Hepatocyte (in vitro differentiated cells): ENCODE measurements around the gene B4GALT4. TPM values are rescaled to one million over a fixed set of nuclear protein-coding genes. Genes with fewer than 3 reads are reported as not detected.
A peak's percentile ranks its signal among the peaks of the same experiment; 100 is the strongest.

Experiments
- DNase-seq: peaks from one replicate; pipeline ENCODE4 v3.0.0-alpha.2; 2016; ENCODE audit warnings: low spot score
- H2AFZ ChIP-seq: fragments of 200-600 bp; sonication (generic); 2 replicates; pipeline ENCODE4 v1.6.0; 2016; ENCODE audit warnings: antibody characterized with exemption, mild to moderate bottlenecking
- H3K27ac ChIP-seq: fragments of 200-600 bp; sonication (generic); 2 replicates; pipeline ENCODE4 v1.5.1; 2016; ENCODE audit warnings: mild to moderate bottlenecking
- H3K27me3 ChIP-seq: fragments of 200-600 bp; sonication (generic); 2 replicates; pipeline ENCODE4 v1.6.1; 2016
- H3K36me3 ChIP-seq: fragments of 200-600 bp; sonication (generic); replicated peaks from 2 replicates; pipeline ENCODE4 v1.5.1; 2016; ENCODE audit warnings: low read depth; ENCODE audit not compliant: insufficient read depth
- H3K4me1 ChIP-seq: fragments of 200-600 bp; sonication (generic); 2 replicates; pipeline ENCODE4 v1.5.1; 2016; ENCODE audit warnings: mild to moderate bottlenecking, moderate library complexity; ENCODE audit not compliant: insufficient read depth
- H3K4me2 ChIP-seq: fragments of 200-600 bp; sonication (generic); 2 replicates; pipeline ENCODE4 v1.6.0; 2016
- H3K4me3 ChIP-seq: fragments of 200-600 bp; sonication (generic); 2 replicates; pipeline ENCODE4 v1.5.1; 2016; ENCODE audit warnings: mild to moderate bottlenecking
- H3K79me2 ChIP-seq: fragments of 200-600 bp; sonication (generic); 2 replicates; pipeline ENCODE4 v1.6.0; 2017; ENCODE audit warnings: mild to moderate bottlenecking
- H3K9me2 ChIP-seq: fragments of 200-600 bp; sonication (generic); replicated peaks from 2 replicates; pipeline ENCODE4 v1.6.0; 2017; ENCODE audit warnings: mild to moderate bottlenecking; ENCODE audit not compliant: insufficient read depth
- H3K9me3 ChIP-seq: fragments of 200-600 bp; sonication (generic); 2 replicates; pipeline ENCODE4 v1.5.1; 2016; ENCODE audit warnings: low read depth, mild to moderate bottlenecking
- H4K20me1 ChIP-seq: fragments of 200-600 bp; sonication (generic); 2 replicates; pipeline ENCODE4 v1.6.0; 2016; ENCODE audit warnings: mild to moderate bottlenecking; ENCODE audit not compliant: insufficient read depth, poor library complexity, severe bottlenecking
- EZH2 ChIP-seq: fragments of 200-600 bp; sonication (generic); IDR thresholded peaks from 2 replicates; pipeline ENCODE4 v1.6.1; 2016; ENCODE audit warnings: antibody characterized with exemption, mild to moderate bottlenecking, borderline replicate concordance
- EZH2phosphoT487 ChIP-seq: fragments of 200-600 bp; sonication (generic); IDR thresholded peaks from one replicate; pipeline ENCODE4 v1.6.1; 2018; ENCODE audit warnings: antibody characterized with exemption, mild to moderate bottlenecking, low read depth, moderate library complexity; ENCODE audit not compliant: unreplicated experiment, severe bottlenecking
- WGBS: methylation state at CpG from one replicate; pipeline ENCODE4 v1.1.6; 2016; ENCODE audit warnings: low lambda C conversion rate; ENCODE audit errors: missing lambda C conversion rate; 5-methylcytosine and 5-hydroxymethylcytosine counted together
- polyA plus RNA-seq: library from polyadenylated mRNA; unstranded; fragments of >200 nt; fragmentation: Nextera tagmentation; extraction: Ambion mirVana; gene quantifications from 2 replicates; pipeline ENCODE4 v1.2.1, GENCODE V29; 2016
- total RNA-seq: library from RNA; depleted of rRNA; stranded (reverse); fragments of >200 nt; gene quantifications from 2 replicates; pipeline ENCODE4 v1.2.3, GENCODE V29; 2014
- TF ChIP-seq, protein P1 (sequence below): fragments of 200-600 bp; sonication (generic); IDR thresholded peaks from 2 replicates; pipeline ENCODE4 v1.5.1; 2016; ENCODE audit warnings: antibody characterized with exemption, mild to moderate bottlenecking; ENCODE audit not compliant: poor library complexity

Gene B4GALT4, protein sequence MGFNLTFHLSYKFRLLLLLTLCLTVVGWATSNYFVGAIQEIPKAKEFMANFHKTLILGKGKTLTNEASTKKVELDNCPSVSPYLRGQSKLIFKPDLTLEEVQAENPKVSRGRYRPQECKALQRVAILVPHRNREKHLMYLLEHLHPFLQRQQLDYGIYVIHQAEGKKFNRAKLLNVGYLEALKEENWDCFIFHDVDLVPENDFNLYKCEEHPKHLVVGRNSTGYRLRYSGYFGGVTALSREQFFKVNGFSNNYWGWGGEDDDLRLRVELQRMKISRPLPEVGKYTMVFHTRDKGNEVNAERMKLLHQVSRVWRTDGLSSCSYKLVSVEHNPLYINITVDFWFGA
- total RNA-seq, result 55.4 and 55.7 TPM in 2 replicates
- 54.0 and 67.3 TPM in 2 replicates for polyA plus RNA-seq

DNA sequence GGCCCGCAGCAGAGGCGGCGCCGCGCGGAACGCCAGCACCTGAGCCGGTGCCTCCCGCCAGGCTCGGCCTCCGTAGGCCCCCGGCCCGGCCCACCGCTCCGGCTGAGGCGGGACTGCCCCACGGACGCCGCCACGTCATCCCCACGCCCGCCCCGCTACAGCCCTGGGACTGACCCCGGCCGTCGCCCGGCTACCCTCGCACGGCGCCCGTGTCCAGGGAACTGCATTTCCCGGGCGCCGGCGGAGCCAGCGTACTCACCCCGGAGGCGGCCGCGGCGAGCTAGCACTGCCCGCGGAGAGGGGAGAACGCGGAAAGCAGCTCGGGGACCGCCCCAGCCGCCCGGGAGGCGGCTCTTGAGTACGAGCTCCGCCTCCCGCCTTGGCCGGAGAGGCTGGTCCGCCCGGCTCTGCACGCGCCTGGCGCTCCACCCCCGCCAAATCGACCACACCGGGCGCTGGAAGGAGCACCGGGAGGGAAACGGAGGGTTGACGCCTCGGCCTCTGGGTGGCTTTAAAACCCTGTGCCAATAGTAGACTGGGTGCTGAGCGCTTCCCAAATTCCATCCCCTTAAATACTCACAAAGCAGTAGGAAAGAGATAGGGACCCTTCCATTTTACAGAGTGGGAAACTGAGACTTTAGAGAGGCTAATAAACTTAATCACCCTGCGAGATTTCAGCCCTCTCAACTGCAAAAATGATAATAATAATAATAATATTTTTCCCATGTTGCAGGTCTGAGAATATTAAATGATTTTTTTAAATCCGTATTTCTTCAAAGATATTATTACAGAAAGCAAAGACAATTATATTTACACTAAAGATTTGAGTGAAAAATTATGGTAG, at the start of gene B4GALT4:
B4GALT4 (minus strand) TSS at position 288 of the 844 bp plus-strand sequence. CDS start 10,779 bp downstream, outside the sequence.
- H3K27me3 ChIP-seq, result no peaks in the 10 kb centered on the region
- peak; percentile 96 for DNase-seq
- TF ChIP-seq EZH2 (no peak), EZH2phosphoT487 (no peak)
- TF ChIP-seq, protein P1, sequence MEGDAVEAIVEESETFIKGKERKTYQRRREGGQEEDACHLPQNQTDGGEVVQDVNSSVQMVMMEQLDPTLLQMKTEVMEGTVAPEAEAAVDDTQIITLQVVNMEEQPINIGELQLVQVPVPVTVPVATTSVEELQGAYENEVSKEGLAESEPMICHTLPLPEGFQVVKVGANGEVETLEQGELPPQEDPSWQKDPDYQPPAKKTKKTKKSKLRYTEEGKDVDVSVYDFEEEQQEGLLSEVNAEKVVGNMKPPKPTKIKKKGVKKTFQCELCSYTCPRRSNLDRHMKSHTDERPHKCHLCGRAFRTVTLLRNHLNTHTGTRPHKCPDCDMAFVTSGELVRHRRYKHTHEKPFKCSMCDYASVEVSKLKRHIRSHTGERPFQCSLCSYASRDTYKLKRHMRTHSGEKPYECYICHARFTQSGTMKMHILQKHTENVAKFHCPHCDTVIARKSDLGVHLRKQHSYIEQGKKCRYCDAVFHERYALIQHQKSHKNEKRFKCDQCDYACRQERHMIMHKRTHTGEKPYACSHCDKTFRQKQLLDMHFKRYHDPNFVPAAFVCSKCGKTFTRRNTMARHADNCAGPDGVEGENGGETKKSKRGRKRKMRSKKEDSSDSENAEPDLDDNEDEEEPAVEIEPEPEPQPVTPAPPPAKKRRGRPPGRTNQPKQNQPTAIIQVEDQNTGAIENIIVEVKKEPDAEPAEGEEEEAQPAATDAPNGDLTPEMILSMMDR, result no peak
- peak within 1 kb of the TSS; percentile 46 for H2AFZ ChIP-seq
- H3K9me3 ChIP-seq, result no peaks in the 10 kb centered on the region
- peak within 1 kb of the TSS; percentile 79 for H3K4me2 ChIP-seq
- 4% methylated on average over 38 of the region's 70 CpGs for WGBS
- no peaks in the 10 kb centered on the region for H3K36me3 ChIP-seq
- H3K4me1 ChIP-seq, result peaks cover 8% of the 10 kb centered on the region
- H4K20me1 ChIP-seq, result peaks cover 17% of the 10 kb centered on the region
- no peaks in the 10 kb centered on the region for H3K9me2 ChIP-seq
- peak within 1 kb of the TSS; percentile 84 for H3K4me3 ChIP-seq
- H3K79me2 ChIP-seq, result peaks cover 44% of the 10 kb centered on the region
- peak within 1 kb of the TSS; percentile 98 for H3K27ac ChIP-seq

DNA sequence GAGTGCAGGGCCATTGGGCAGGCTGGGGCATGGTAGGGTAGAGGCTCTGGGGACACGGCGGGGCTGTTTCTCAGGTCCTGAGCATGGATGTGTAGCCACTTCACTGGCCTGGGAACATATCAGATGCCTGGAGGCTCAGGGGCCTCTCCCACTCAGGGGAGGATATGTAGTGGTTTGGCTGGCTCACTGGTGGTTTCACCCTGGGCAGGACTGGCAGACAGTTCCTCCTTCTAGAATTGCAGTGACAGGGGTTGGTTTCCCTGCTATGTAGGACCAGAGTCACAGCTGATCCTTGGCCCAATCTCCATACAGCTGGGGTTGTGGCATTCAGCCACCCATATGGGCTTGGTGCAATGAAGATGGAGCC, 48.7 kb upstream of the B4GALT4 start:
- H4K20me1 ChIP-seq, result no peaks in the 10 kb centered on the region
- 100% methylated on average over 2 of the region's 2 CpGs for WGBS
- H3K4me2 ChIP-seq, result no peak overlapping the region
- no peak overlapping the region for H3K27ac ChIP-seq
- no peaks in the 10 kb centered on the region for H3K9me2 ChIP-seq
- H3K9me3 ChIP-seq, result no peaks in the 10 kb centered on the region
- no peak overlapping the region for H2AFZ ChIP-seq
- no peaks in the 10 kb centered on the region for H3K27me3 ChIP-seq
- no peak overlapping the region for H3K4me3 ChIP-seq
- no peaks in the 10 kb centered on the region for H3K79me2 ChIP-seq
- no peaks in the 10 kb centered on the region for H3K36me3 ChIP-seq
- TF ChIP-seq, protein P1, result no peak
- TF ChIP-seq EZH2phosphoT487 (no peak), EZH2 (no peak)
- DNase-seq, result no peak
- peaks cover 13% of the 10 kb centered on the region for H3K4me1 ChIP-seq

DNA sequence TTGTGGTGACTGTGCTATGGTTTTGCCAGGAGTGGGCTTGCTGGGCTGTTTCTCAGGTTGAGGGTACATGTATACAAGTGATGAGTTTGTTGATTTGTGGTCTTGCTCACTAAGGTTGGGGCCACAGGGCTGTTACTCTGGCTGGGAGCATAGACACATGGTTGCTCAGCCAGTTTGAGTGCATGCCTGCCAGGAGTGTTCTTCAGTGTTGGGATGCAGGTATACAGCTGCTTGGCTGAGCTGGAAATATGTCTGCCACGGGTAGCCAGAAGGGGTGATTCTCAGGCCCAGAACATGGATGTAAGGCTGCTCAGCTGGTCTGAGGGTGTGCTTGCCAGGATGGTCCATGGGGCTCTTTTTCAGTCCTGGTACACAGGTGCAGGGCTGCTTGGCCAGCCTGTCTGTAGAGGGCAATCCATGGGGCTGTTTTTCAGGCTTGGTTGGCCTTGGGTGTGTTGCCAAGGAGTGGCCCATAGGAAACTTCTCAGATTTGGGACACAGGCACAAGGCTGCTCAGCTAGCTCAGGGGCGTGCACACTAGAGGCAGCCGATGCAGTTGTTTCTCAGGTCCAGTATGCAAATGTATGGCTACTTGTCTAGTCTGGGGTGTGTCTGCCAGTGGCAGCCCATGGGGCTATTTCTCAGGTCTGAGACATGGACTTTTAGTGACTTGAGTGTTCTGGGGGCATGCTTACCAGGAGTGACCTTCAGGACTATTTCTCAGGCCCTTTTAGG, 48.2 kb upstream of the B4GALT4 start:
- Histone ChIP-seq H3K4me3 (no peak overlapping the region), H3K4me1 (peaks cover 13% of the 10 kb centered on the region)
- WGBS, result 97% methylated on average over 3 of the region's 3 CpGs

More for the DNA sequence above, 48.2 kb upstream of the B4GALT4 start:
- Histone ChIP-seq H2AFZ (no peak overlapping the region), H4K20me1 (no peaks in the 10 kb centered on the region), H3K27ac (no peak overlapping the region), H3K4me2 (no peak overlapping the region), H3K36me3 (no peaks in the 10 kb centered on the region), H3K9me2 (no peaks in the 10 kb centered on the region), H3K9me3 (no peaks in the 10 kb centered on the region), H3K79me2 (no peaks in the 10 kb centered on the region), H3K27me3 (no peaks in the 10 kb centered on the region)
- no peak for DNase-seq
- TF ChIP-seq EZH2phosphoT487 (no peak), EZH2 (no peak)
- TF ChIP-seq, protein P1, result no peak
